ENCODE results near the gene DYNLT3.
A peak's percentile ranks its signal among the peaks of the same experiment; 100 is the strongest.

DYNLT3 gene

GRCh38 chrX:37846934-37847732, at the start of gene DYNLT3:
DYNLT3 (minus strand) TSS chrX:37847571; CDS start chrX:37847510, 61 bp downstream.
- peak; percentile 60 for DNase-seq (ENCODE audit: low read depth)

GRCh38 chrX:37896511-37896890, 49.1 kb upstream of the DYNLT3 start:
- DNase-seq (ENCODE audit: low read depth) = no peak

- no peak for DNase-seq (ENCODE audit: low read depth)
These were observed 48.6 kb upstream of the DYNLT3 start for GRCh38 chrX:37895795-37896510.

GRCh38 chrX:37894725-37895124, 47.4 kb upstream of the DYNLT3 start:
- DNase-seq (ENCODE audit: low read depth) = no peak

- no peak for DNase-seq (ENCODE audit: low read depth)
These were observed 40.6 kb upstream of the DYNLT3 start for GRCh38 chrX:37888010-37888409.

- DNase-seq (ENCODE audit: low read depth) = no peak
These were observed 40.0 kb upstream of the DYNLT3 start for GRCh38 chrX:37887347-37887746.

GRCh38 chrX:37883196-37883595, 35.8 kb upstream of the DYNLT3 start:
- no peak for DNase-seq (ENCODE audit: low read depth)

- DNase-seq (ENCODE audit: low read depth) = no peak
These were observed 32.3 kb upstream of the DYNLT3 start for GRCh38 chrX:37879692-37880091.

GRCh38 chrX:37876716-37877115, 29.3 kb upstream of the DYNLT3 start:
- no peak for DNase-seq (ENCODE audit: low read depth)

- no peak for DNase-seq (ENCODE audit: low read depth)
These were observed 28.3 kb upstream of the DYNLT3 start for GRCh38 chrX:37875675-37876074.

- no peak for DNase-seq (ENCODE audit: low read depth)
These were observed 25.8 kb upstream of the DYNLT3 start for GRCh38 chrX:37873220-37873619.

GRCh38 chrX:37872303-37872655, 24.9 kb upstream of the DYNLT3 start:
- DNase-seq (ENCODE audit: low read depth) = no peak

GRCh38 chrX:37871626-37872302, 24.4 kb upstream of the DYNLT3 start:
- no peak for DNase-seq (ENCODE audit: low read depth)

GRCh38 chrX:37867536-37868153, 20.3 kb upstream of the DYNLT3 start:
- no peak for DNase-seq (ENCODE audit: low read depth)

GRCh38 chrX:37863728-37864127, 16.4 kb upstream of the DYNLT3 start:
- no peak for DNase-seq (ENCODE audit: low read depth)

GRCh38 chrX:37862851-37863250, 15.5 kb upstream of the DYNLT3 start:
- no peak for DNase-seq (ENCODE audit: low read depth)

GRCh38 chrX:37860721-37861120, 13.3 kb upstream of the DYNLT3 start:
- no peak for DNase-seq (ENCODE audit: low read depth)

GRCh38 chrX:37854748-37855147, 7.4 kb upstream of the DYNLT3 start:
- no peak for DNase-seq (ENCODE audit: low read depth)

GRCh38 chrX:37854148-37854547, 6.8 kb upstream of the DYNLT3 start:
- no peak for DNase-seq (ENCODE audit: low read depth)

- no peak for DNase-seq (ENCODE audit: low read depth)
These were observed 394 bp upstream of the DYNLT3 start for GRCh38 chrX:37847733-37848197.

GRCh38 chrX:37846558-37846933, 825 bp downstream of the DYNLT3 start:
- no peak for DNase-seq (ENCODE audit: low read depth)

GRCh38 chrX:37846141-37846540, 1.2 kb downstream of the DYNLT3 start:
- DNase-seq (ENCODE audit: low read depth) = no peak

- DNase-seq (ENCODE audit: low read depth) = no peak
These were observed 2.7 kb downstream of the DYNLT3 start for GRCh38 chrX:37844622-37845021.

Measured in stimulated activated CD8-positive, alpha-beta memory T cell treated with anti-CD3 and anti-CD28 coated beads, Interleukin-4, amount 100 ng/mL, for 24 hours (primary cell).